C4-2B (cell line): Measurements from ENCODE around the gene ZBTB1.
A peak's percentile ranks its signal among the peaks of the same experiment; 100 is the strongest.
"Not testable (repeated sequence)": the region's sequence is repeated elsewhere in the genome, so short reads cannot be mapped to it uniquely, and the experiment has no call there.

Experiments
- H3K27ac ChIP-seq: fragments of 450-650 bp; 2 replicates; pipeline ENCODE4 v1.5.1; 2017
- CTCF ChIP-seq: fragments of 450-650 bp; conservative IDR thresholded peaks from 2 replicates; pipeline ENCODE4 v1.5.1; 2017; ENCODE audit warnings: mild to moderate bottlenecking
- ZFX ChIP-seq: fragments of 450-650 bp; IDR thresholded peaks from 2 replicates; pipeline ENCODE4 v1.6.1; 2017

Gene ZBTB1

GRCh38 chr14:64507376-64508156 is 3.0 kb downstream of the ZBTB1 start:
- TF ChIP-seq CTCF (no peak), ZFX (no peak)
- H3K27ac ChIP-seq: no peak overlapping the region

GRCh38 chr14:64508215-64508776 is 3.7 kb downstream of the ZBTB1 start:
- no peak overlapping the region for H3K27ac ChIP-seq

GRCh38 chr14:64509036-64509435 is 4.5 kb downstream of the ZBTB1 start:
- H3K27ac ChIP-seq: no peak overlapping the region
- TF ChIP-seq CTCF (no peak), ZFX (no peak)

More at GRCh38 chr14:64508215-64508776, 3.7 kb downstream of the ZBTB1 start:
- TF ChIP-seq CTCF (no peak), ZFX (no peak)

GRCh38 chr14:64510825-64511671 is 6.5 kb downstream of the ZBTB1 start:
- TF ChIP-seq ZFX (no peak), CTCF (peak; percentile 97)
- no peak overlapping the region for H3K27ac ChIP-seq

- TF ChIP-seq CTCF (no peak), ZFX (no peak)
- peak overlapping the region; percentile 55 for H3K27ac ChIP-seq
These were observed 8.7 kb downstream of the ZBTB1 start for GRCh38 chr14:64513271-64513670.

GRCh38 chr14:64515053-64515452 is 10.5 kb downstream of the ZBTB1 start:
- peak overlapping the region; percentile 82 for H3K27ac ChIP-seq
- no peak for TF ChIP-seq ZFX
- TF ChIP-seq CTCF: no peak

GRCh38 chr14:64516969-64517368 is 12.4 kb downstream of the ZBTB1 start:
- TF ChIP-seq ZFX: no peak
- no peak for TF ChIP-seq CTCF
- H3K27ac ChIP-seq: no peak overlapping the region

- H3K27ac ChIP-seq: not testable (repeated sequence)
These were observed 13.1 kb downstream of the ZBTB1 start for GRCh38 chr14:64517667-64518066.
